Hippocampal formation (tissue), 2 donors: ENCODE measurements around the gene MRC1.

Source experiments
- DNase-seq, 2 donors: peaks; one replicate each; lab custom pipeline; 2025; lab: John Stamatoyannopoulos, UW

Gene MRC1

GRCh38 chr10:17847585-17848296 lies 38.6 kb downstream of the MRC1 start:
- DNase-seq, result peak in 1 of 2 donors; percentile 46

DNA sequence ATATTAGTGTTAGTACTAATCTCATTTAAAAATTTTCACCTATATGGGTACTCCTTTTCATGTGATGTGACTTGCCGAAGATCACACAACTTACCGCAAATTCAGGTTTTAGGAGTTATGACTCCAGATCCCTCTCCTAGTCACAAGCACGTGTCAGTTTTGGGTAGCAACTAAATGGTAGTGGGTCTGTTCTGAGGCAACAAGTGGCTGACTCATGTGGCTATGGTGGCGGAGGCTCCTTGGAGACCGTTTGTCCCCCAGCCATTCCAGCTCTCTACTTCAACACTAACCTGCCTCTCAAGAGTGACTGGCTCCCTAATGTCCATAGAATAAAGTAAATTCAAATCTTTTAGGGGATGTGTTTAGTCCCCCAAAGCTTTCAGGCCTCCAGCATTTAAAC lies 39.5 kb downstream of the MRC1 start:
- no peak for DNase-seq

GRCh38 chr10:17850501-17850900 lies 41.4 kb downstream of the MRC1 start:
- no peak for DNase-seq

DNA sequence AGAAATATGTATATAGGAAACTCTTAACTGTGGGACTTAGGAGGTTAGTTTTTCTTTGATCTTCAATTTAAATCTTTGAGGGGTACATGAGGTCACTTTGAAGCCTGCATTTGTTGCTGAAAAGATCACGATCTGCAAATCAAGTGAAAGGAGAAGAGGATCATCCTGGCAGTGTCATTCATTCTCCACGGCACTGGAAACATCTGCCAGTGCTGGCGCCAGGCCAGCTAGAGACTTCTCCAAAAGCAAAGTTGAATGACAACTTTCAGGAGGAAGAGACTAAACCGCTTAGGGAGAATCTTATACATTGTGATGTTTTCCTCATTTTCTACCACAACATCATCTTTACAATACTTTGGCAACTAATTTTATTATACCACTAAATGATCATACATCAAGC lies 42.5 kb downstream of the MRC1 start:
- DNase-seq, result peak in 1 of 2 donors; percentile 47

- DNase-seq, result no peak
These were observed 45.0 kb downstream of the MRC1 start for GRCh38 chr10:17854044-17854652.

GRCh38 chr10:17857040-17857439 lies 47.9 kb downstream of the MRC1 start:
- no peak for DNase-seq

DNA sequence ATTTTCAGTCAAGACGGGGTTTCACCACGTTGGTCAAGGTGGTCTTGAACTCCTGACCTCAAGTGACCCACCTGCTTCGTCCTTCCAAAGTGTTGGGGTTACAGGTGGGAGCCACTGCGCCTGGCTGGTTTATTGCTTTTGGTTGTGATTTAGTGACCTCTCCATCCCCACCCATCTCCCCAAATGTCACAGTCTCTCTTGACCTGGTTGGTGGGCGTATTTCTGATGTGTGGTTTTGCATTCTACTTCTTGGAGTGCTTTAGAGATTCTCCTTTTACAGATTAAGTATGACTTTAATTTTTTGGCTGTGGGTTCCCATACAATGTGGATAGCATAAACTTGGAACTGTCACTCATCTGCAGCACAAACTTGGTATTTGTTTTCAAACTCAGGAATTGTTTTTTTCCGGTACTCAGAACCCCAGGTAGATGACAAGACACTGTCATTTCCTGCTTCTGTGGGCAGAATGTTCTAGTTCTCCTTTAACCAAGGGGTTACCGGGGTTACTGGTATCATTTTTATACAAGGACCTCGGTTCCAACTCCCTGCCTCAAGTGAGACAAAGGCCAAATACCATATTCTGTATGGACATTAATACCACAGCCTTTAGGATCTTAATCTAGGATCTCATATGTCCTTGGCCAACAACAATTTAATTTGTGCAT lies 50.5 kb downstream of the MRC1 start:
- no peak for DNase-seq

DNA sequence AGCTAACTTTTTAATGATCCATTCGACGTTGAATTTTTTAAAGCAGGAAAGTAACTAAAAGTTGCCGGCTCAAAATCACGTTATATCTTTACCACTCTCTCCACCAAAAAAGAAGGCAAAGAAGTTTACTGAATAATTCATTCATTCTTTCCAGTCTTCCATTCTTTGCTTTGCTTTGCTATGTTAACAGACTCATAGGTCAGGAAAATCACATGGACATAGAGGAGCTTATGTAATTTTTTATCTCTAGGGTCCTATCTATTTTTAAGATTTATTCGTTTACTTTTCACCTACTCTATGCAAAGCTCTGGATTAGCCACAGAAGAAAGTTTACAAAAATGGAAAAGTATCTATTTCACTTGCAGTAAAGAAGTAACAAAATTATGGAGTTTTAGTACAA lies 52.6 kb downstream of the MRC1 start:
- DNase-seq, result no peak

DNA sequence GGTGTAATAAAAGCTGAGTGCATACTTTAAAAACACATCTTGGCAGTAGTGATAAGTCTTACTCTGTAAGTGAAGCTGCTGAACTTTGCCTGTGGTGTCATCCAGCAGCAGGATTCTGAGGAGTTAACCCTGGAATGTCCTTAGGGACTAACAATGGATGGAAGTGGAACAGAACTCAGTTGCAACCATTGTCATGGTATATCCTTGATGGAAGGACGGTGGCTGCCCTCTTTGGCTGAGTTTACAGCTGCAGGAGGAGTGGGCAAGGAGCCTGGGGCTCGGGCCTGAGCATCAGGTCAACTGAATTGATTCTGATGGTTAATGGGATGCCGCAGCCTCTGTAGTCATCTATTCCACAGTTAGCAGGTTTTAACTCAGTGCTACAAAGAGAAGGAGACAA lies 56.2 kb downstream of the MRC1 start:
- no peak for DNase-seq

DNA sequence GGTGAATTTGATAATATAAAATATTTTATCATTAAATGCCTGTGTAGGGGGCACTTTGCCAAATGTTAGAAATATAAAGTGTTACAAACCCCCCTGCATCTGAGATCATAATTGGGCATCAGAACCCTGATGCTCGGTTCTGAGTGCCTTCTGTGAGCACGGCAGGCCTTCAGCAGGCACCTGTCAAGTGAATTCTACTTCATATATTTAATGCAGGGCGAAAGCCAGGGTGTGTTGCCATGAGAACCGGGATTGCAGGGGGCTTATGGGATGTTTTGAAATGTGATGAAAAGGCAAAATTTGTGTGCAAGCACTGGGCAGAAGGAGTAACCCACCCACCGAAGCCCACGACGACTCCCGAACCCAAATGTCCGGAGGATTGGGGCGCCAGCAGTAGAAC lies 57.2 kb downstream of the MRC1 start:
- DNase-seq, result no peak

- DNase-seq, result no peak
These were observed 57.9 kb downstream of the MRC1 start for GRCh38 chr10:17867056-17867455.

- DNase-seq, result no peak
These were observed 61.9 kb downstream of the MRC1 start for GRCh38 chr10:17871036-17871435.

DNA sequence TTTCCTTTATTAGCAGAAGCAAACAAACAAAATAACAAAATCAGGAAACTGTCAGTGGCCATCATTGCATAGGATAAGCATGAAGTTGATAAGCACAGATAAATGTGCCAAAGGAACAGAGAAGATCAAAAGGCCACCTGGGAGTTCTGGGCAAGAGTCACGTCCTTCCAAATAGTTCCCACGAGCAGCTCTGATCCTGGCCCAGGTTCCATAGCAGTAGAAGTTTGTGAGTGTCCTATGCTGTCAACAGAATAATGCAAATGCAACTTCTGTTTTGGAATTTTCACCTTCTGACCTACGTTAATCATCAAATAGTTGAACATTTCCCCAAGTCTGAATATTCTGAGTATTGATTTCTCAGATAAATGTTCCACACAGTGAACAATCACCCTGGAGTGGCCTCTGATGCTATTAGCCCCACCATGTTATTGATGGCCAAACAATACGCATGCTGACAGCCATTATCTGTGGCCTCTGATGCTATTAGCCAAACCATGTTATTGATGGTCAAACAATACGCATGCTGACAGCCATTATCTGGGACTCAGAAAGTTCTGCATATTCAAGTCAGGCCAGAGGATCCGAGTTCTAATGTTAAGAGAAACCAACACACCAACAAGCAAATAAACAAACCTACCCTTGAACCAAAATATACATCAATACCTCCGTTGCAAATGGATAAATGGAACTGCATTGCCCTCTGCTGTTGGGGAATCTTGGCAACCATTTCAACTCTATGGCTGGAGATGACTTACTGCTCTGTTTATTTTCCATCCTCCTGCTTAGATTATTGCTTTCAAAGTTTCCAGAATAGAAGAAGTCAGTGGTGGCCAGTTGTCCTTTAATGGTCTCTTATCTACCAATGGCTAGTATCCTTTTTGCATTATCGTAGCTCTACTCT lies 63.3 kb downstream of the MRC1 start:
- no peak for DNase-seq

DNA sequence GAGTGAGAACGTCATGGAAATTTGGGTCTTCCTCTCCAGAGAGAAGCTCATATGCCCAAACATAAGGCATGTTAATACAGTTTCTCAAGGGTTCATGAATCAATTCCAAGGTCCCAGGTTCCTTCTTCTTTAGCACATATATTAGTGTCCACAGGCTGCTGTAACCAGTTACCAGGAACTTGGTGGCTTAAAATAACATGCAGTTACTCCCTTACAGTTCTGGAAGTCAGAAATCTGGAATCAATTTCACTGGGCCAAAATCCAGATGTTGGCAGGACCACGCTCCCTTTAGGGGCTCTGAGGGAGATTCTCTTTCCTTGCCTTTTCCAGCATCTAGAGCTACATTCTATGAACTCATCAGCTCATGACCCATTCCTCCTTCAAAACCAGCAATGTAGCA lies 64.8 kb downstream of the MRC1 start:
- DNase-seq, result no peak

DNA sequence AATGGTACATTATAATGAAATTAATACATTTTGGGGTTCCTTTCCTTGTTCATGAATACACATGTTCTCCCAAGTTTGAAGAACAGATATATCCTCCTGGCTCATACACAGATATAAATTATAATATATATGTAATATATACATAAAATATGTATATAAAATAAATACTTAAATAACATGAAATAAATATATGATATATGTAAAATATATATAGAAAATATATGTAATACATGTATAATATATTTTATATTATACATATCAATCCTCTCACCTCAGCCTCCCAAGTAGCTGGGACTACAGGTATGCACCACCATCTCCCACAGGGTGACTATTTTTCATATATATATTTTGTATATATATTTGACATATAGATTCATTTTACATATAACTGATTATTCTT lies 68.0 kb downstream of the MRC1 start:
- no peak for DNase-seq

- no peak for DNase-seq
These were observed 69.7 kb downstream of the MRC1 start for GRCh38 chr10:17878896-17879295.

- no peak for DNase-seq
These were observed 71.5 kb downstream of the MRC1 start for GRCh38 chr10:17880601-17881000.

DNA sequence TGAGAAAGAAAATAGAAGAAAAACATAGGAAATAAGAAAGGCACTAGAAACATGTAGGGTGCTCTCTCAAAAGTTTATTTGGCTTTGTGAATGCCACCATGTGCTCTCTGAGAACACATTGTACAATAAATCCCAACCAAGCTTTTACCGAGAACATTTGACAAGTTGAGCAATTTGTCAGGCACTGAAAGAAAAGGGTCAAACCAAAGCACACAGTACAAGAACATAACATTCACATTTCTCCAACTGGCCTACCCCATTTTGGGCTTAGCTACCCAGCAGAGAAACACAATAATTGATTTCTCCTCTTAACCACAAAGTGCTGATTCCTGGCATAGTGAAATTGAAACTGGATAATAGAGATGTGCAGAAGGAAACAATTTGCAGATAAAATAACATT lies 73.4 kb downstream of the MRC1 start:
- DNase-seq, result peak in 1 of 2 donors; percentile 55

- no peak for DNase-seq
These were observed 74.5 kb downstream of the MRC1 start for GRCh38 chr10:17883621-17884020.

DNA sequence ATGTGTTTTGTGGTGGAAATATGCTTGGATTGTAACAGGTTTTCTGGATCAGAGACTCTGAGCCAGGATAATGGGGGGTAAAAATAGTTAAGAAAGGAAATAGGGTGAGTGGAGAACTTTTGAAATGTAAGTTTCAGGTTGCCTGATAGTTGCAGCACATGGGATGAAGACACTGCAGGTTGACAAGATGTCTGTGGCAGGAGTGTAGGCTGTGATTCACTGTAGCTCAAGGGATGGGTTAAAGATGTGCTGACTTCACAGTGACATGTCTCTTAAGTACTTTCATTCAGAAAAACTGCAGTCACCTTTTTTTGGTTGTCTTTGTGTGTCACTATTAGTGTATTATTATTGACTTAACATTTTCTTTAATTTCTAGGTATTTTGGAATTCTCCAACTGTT lies 79.0 kb downstream of the MRC1 start:
- DNase-seq, result no peak

DNA sequence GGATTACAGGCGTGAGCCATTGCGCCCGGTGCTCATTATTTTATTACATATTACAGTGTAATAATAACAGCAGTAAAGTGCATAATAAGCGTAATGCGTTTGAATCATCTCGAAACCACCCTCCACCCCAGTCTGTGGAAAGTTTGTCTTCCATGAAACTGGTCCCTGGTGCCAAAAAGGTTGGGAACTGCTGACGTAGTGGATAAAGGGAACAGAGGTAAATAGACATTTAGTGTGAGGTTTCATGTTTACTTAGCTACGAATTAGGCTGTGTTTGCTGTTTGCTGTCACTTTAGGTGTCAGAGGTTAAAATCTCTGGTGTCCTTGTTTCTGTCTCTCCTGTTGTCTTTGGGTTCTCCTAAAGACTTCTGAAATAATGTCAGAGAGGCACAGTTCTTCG lies 82.3 kb downstream of the MRC1 start:
- DNase-seq, result no peak

GRCh38 chr10:17904564-17904963 lies 95.4 kb downstream of the MRC1 start:
- no peak for DNase-seq
